ENCODE measurements around the gene FAM83F.

DNA sequence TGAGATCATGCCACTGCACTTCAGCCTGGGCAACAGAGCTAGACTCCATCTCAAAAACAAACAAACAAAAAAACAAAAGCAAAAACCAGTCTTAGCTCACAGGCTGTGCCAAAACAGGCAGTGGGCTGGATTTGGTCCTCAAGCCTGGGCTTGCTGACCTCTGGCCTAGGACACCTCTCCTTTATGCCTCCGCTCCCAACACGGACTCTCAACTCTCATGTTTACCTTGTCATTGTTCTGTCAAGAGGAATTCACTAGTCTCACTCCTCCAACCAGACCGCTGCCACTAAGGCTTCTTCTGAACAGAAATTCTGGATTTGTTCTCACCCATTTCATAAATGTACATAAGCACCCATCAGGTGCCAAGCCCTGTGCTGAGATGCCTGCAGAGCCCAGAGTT lies 42.6 kb downstream of the FAM83F start:
- no peak for TF ChIP-seq CTCF (optimal IDR thresholded peaks at IDR 0.05 in 1 of 3, IDR thresholded peaks at IDR 0.05 in 1 of 3, conservative IDR thresholded peaks at IDR 0.05 in 1 of 3; ENCODE audit: extremely low read depth in 1 of 3, insufficient read depth in 2 of 3, low read length in 3 of 3)
- no peak for TF ChIP-seq EZH2 (IDR thresholded peaks at IDR 0.05; ENCODE audit: low read length)
